DMS79 treated with DMSO at 0.1 percent for 48 hours (cell line): ENCODE measurements around the gene ULK4.
A peak's percentile ranks its signal among the peaks of the same experiment; 100 is the strongest.

Experiments used
- DNase-seq: peaks from one replicate; lab custom pipeline; 2025; lab: John Stamatoyannopoulos, UW

ULK4 gene

DNA sequence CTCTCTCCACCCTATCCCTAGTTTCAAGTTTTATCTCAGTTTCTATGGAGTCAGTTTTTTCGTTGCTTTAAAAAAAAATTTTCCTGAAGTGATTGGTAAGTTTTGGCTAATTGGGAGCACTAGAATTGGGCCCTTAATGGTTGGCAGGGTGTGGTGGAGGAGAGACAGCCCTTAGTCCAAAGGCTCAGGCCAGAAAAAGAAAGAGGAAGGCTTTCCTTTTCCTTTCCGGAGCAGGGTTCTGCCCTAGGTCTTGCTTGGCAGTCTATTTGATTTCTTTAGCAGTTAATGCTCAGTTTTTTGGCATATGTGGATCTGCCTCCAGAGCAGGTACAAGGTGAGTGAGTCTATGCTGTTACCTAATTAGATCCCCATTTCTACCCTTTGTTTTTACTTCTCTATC, 739.9 kb downstream of the ULK4 start:
- DNase-seq = no peak

DNA sequence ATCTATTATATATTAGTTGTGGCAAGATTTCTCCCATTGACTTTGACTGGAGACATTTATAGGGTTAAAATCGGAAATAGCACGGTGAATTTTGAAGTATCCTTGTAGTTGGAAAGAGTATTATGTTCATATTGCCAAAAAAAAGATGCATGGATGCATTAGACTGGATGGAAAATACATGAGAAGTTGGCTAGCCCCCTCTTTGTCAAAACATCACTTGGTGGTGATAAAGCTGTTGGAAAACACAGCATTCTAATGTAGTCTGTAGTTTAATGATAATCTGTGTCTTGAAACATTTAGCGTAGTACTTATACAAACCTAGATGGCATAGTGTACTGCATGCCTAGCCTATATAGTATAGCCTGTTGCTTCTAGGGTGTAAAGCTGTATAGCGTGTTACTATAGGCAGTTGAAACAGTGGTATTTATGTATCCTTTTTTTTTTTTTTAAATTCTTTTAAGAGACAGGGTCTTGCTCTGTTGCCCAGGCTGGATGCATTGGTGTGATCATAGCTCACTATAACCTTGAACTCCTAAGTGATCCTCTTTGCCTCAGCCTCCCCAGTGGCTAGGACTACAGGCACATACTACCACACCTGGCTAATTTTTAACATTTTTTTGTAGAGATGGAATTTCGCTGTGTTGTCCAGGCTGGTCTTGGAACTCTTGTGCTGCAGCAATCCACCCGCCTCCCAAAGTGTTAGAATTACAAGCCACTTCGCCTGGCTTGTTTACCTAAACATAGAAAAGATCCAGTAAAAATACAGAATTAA, 740.8 kb downstream of the ULK4 start:
- DNase-seq = no peak

DNA sequence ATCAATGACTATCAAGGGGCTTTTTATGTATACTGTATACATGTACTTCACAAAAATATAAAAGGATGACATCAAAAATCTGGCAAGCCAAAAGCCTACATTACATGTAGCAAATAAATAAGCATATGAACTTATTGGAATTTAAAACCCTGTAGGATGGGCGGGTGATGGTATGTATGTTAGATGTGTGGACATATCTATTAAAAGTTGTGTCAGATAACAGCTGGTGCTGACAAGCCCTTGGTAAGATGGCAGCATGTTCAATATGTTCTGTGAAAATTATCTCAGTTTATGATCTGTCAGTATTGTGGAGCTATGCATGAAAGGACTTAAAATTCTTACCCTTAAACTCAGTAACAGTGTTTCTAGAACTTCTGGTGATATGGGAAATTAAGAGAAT, 742.5 kb downstream of the ULK4 start:
- DNase-seq = no peak

DNA sequence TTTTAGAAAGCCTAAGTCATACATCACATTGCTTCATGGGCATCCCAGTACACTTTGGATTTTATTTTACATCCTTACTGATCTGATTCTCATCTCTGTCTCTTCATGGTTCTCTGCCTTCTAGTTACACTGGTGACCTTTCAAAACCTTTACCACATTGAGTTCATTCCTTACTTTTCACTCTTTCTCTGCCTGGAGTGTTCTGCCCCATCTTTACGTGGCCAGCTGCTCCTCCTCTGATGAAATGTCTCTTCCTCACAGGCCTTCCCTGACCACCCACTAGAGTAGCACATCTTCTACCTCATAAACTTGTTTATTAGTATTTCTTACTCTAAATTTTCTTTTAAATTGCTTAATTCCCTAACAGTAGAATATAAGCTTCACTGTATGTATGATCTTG, 744.9 kb downstream of the ULK4 start:
- no peak for DNase-seq

DNA sequence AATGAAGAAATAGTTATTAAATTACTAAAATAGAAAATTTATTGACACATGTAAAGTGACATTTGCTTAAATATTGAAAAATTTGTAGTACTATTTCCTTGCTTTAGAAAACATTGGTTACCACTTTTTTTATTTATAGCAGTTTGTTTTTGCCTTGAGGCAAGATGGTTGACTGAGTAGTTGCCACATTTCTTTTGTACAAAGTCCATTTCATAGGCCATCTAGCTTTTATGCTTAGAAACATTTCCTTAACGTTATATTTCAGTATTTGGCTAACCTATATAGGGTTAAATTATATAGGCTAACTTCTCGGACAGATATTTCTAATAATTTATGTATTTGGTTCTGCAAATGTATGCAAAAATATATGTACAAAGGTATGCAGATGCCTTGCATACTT, 745.5 kb downstream of the ULK4 start:
- no peak for DNase-seq

DNA sequence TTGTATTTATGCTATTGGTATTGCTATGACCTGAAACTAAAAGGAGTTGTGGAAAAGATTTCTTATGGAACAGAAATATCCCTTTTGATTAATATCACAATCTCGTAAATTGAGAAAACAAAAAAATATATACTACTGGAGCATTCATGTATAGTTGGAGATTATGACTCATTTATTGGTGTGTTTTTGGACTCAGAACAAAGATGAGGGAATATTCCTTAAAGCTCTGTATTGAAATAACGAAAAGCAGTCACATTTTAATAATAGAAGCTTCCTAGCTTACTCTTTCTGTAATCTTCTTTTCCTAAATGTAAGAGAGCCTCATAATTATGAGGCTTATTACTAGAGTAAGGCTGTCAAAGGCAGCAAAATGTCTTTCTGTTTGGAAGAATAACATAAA, 748.3 kb downstream of the ULK4 start:
- no peak for DNase-seq

DNA sequence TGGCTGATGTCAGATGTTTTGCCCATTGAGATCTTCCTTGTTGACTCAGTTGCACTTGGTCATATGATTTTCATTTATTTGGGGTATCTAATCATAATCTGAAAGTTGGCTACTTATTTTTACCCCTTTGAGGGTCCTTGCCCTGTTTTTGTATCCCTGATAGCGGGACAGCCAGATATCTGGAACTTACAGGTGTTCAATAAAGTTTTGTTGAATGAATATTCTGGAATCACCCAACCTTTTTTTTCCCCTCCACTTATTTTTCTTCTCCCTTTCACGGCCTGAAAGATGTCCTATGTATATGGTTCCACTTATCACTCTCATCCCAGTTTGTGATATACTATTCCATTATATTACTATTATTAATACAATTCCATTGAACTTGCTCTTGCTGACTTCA, 749.8 kb downstream of the ULK4 start:
- no peak for DNase-seq

DNA sequence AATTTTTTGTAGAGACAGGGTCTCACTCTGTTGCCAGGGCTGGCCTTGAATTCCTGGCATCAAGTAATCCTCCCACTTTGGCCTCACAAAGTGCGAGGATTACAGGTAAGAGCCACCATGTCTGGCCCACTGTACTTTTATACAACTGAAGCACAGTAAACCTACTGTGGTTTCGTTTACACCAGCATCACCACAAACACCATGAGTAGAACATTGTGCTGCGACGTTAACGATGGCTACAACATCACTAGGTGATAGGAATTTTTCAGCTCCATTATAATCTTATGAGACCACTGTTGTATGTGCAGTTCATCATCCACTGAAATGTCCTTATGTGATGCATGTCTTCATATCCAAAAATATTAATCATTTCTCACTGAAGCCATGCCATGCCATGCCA, 750.9 kb downstream of the ULK4 start:
- DNase-seq = no peak

DNA sequence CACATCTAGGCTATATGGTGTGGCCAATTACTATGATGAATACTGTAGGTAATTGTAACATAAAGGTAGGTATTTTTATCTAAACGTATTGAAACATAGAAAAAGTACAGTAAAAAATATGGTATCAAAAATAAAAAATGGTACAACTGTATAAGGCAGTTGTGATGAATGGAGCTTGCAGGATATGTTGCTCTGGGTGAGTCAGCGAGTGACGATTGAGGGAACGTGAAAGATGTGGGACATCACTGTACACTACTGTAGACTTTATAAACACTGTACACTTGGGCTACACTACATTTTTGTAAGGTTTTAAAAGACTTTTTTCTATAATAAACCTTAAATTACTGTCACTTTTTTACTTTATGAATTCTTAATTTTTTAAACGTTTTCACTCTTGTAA, 752.3 kb downstream of the ULK4 start:
- no peak for DNase-seq

DNA sequence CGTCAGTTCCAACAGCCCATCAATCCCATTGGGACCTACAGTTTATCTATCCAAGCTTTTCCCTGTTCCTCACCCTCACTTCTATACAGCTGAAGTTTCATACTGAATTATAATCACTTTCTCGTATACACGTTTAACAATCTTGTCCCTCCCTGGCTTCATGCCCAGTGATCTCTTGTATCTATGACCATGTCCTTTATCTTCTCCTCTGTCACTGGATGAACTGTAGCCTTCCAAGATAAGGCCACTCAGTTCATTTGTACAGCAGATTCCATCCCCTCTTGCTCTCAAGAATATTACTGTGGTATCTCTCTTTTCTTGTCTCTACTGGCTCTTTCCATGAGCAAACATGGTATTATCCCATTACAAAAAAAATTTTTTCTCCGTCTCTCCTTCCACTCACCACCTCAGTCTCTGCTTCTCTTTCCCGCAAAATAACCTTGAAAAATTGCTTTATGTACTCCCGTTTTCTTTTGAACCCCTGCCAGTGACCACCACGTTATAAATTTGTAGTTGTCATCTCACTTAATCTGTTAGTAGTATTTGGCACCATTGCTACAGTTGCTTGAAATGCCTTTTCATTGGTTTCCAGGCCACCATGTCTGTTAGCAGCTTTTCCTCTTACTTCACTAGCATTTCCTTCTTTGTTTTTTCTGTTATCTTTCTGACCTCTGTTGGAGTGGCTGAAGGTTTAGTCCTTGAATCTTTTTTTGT, 753.2 kb downstream of the ULK4 start:
- no peak for DNase-seq

DNA sequence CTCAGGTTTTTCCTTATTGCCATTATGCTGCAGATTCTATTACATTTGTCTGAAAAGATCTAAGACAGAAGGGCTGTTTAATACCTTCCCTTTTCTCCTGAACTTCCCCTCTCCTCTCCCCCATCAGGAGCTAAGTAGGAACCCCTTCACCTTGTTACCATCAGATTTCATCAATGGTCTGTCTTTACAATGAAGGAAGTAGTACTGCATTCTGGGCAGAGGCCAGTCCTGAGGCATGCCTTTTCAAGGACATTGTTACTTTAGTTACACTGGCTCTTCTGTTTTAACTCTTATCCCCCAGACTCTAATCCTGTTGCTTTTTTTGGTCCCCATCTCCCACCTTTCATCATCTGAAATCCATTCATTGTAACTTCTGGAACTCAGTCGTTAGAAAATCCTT, 754.5 kb downstream of the ULK4 start:
- no peak for DNase-seq

DNA sequence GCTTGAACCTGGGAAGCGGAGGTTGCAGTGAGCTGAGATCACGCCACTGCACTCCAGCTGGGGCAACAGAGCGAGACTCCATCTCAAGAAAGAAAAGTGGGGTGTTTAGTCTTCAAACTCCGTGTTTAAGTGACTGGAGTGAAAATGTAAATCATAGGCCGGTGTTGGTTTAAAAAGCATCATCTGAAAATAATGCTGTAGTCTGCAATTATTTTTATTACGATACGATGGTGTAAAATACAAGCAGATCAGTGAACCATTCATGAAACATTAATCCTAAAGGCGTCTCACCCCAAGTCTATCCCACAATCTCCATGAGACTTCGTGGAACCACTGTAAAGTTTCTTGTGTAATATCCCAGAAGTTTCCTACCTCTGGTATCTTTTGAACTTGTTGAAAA, 756.3 kb downstream of the ULK4 start:
- DNase-seq = no peak

DNA sequence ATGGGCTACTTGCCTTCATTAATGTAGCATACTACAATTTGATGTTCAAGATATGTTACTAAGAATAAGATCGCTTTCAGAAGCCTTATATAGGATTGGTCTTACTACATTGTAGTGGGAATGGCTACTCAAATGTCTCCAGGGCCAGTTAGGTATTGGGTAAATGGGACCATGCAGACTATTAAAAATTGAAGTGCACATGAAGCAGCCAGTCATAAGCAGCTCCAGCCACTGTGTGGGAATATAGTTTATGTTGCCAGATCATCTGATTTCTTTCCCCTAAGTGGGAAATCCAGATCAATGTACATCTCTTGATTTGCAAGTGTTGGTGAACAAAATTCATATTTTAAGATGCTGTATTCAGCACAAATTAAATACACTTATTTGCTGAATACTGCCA, 757.5 kb downstream of the ULK4 start:
- DNase-seq = no peak

DNA sequence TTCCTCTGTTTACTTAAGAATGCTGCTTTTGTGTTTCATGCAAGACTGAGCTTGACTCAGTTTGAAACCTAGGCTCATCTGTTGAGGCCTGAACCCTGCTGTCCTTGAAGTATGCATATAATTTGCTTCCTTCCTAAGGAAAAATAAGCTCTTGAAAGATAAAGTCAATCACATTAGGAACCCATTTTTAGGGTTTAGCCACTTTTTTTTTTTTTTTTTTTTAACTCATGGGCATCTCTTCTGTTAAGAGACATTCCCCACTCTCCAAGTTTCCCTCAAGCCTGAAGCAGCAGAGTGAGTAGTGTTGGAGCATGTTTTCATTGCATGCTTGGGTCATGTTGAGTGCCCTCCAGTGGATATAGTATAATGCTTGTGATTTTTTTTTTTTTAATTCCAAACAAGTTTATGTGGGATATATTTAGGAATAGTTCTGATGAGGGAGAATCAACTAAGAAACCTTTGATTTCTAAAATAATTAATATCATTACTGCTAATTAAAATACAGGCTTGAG, 759.0 kb downstream of the ULK4 start:
- peak; percentile 24 for DNase-seq

DNA sequence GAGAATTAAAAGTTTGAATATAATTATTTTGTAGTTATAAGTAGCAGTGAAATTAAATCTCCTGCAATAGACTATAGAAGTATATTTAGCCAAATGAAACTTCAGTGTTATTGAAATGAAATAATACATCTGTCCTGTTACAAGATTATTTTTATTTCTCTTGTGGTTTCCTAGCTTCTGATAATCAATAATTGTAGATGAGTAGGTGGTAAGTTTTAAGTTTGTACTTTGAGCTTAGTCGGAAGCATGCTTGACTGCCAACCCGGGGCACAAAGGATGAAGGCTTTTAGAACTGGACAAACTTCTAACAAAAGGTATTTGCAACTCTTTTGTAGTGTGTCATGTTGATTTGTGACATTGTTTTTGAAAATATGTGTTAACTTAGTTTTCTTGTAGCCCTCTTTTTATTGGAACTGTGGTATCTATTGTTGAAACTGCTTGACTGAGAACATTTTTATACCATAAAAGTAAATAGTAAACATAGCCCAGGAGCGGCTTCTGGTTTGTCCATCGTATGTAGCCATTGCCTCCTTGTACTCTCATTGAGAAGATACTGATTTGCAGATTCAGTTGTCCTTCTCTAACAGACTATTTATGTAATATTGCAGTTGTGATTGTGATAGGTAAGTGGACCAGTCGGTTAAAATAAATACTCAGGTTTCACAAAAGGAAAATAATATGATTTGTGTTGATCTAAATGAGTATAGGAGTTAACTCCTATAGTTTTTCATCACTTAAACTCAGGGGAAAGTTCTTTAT, 759.6 kb downstream of the ULK4 start:
- no peak for DNase-seq

DNA sequence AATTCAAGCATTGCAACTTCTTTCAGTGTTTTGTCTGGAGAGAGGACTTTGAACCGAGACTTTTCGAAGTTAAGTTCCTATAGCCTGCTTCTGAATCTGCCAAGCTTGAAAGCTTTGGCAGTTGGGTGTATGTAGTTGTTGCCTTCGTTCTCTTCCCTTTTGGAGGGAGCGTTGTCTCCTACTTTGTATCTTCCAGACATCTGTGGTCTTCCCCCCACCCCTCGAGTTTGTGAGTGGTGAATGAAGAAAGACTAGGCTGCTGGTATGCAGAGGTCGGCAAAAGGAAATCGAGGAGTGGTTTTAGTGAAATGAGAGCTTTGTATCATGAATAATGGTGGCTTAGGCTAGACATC, 761.3 kb downstream of the ULK4 start:
- no peak for DNase-seq

DNA sequence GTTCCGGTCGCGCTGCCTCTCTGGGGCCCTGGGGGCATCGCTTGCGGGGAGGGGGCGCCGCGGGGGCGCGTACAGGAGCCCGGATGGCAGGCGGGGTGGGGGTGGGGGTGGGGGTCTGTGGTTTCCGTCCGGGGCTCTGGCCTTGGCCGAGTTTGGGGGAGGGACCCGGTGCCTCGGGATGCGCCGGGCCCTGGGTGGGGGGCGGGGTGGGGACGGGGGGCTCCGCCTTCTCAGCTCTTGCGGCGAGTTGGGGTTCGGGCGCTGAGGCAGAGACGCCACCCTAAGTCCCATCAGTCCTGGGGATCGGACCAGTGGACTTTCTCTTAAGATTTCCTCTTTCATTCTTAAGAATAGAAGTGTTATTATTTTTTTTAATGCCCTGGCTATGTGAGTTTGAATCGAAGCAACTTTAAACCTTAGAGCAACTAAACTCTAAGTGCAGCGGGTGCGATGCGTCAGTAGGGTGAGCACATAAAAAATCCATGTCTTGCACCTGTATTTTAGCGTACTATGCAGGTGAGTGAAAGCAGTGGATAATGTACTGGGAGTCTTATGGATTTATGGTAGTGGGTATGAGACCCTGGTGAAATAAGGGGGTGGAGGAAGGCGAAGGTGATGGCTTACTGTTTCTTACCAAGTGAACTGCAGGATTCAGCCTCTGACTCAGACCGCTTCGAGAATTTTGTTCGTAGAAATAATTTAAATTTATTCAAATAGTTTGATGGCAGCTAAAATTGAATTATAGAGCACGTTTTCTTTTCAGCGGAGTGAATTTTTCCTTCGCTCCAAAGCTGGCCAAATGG, 761.8 kb downstream of the ULK4 start:
- DNase-seq = no peak

DNA sequence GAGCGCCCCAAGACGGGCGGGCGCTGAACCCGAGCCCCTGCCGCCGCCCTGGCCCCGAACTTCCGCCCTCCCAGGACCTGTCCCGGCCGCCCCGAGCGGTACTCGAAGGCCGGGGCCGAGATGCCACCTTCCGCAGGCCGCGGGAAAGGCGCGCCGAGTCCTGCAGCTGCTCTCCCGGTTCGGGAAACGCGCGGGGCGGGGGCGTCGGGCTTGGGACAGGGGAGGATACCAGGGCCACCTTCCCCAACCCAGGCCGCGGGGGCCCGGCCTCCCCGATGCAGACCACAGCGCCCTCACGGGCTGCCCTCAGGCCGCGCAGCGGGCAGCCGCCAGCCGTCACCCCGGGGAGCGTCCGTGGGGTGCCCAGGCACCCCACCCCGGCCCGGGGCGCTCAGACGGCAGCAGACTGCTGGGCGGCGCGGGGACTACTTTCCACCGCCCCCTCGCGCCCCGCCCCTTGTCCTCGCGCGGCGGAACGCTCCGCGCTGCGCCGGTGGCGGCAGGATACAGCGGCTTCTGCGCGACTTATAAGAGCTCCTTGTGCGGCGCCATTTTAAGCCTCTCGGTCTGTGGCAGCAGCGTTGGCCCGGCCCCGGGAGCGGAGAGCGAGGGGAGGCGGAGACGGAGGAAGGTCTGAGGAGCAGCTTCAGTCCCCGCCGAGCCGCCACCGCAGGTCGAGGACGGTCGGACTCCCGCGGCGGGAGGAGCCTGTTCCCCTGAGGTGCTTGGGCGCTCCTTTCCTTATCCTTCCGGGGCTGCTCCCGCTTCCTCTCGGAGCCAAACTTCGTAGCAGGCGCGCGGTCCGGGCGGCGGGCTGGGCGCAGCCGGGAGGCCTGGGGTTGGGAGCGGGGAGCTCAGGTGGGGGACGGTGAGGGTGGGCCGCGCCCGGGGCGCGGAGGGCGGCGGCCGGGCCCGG, 762.7 kb downstream of the ULK4 start, which contains the start of gene CTNNB1:
Gene CTNNB1, plus strand, starts transcription at position 556 of the 916 bp plus-strand sequence. CDS start 24,564 bp downstream, outside the sequence.
- DNase-seq = peak; percentile 41

DNA sequence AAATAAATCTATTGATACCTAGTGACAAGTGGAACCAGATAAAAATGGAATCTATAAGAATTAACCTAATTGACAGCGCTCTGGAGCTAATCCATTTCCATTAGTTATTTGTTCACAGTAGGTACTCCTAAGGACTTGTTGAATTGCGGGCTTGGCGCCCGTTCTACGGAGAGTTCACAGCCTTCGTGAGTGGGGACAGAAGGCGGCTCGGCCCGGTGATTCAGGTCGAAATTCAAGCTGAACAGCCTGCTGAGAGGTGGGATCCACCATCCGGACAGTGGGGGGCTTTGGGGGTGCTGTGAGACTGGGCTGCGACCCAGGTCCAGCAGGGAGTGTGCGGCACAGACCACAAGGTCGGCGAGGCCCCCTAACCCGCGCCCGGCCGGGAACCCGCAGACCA, 763.4 kb downstream of the ULK4 start:
- DNase-seq = no peak

DNA sequence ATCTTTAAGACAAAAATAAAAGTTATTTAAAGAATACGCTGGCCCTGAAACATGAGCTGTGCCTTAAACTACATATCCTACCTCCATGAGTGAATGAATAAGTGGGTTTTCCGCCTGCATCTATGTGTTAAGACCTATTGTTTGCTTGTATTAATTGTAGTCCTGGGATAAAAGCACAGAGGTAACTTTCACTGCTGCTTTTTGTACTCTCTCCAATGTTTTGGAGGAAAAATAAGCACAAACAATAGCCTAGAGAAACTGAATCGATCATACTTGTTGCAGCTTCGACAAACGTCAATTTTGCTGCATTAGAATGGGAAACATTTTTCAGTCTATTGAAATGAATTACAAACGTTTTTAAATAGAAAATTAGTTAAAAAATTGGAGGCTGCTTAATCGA, 763.9 kb downstream of the ULK4 start:
- DNase-seq = no peak
